Measurements from ENCODE around the gene MDP1. TPM values are rescaled to one million over a fixed set of nuclear protein-coding genes. Genes with fewer than 3 reads are reported as not detected.
"Not testable (repeated sequence)": the region's sequence is repeated elsewhere in the genome, so short reads cannot be mapped to it uniquely, and the experiment has no call there.

MDP1 gene
- polyA plus RNA-seq, 10 donors: 6.1 to 10.2 (median 8.0) TPM

DNA sequence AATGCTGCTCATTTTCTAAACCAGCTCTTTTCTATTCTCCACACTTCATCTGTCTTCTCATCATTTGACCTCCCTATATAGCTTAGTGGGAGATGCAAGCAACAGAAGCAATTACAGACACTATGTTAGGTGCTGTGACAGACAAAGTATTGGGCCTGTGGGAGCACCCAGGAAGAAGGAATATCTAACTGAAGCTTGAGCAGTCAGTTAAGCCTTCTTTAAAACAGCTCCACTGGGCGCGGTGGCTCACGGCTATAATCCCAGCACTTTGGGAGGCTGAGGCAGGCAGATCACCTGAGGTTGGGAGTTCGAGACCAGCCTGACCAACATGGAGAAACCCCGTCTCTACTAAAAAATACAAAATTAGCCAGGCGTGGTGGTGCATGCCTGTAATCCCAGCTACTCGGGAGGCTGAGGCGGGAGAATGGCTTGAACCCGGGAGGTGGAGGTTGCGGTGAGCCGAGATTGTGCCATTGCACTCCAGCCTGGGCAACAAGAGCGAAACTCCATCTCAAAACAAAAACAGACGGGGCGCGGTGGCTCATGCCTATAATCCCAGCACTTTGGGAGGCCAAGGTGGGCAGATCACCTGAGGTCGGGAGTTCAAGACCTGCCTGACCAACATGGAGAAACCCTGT lies 12.5 kb downstream of the MDP1 start:
- DNase-seq: not testable (repeated sequence)

DNA sequence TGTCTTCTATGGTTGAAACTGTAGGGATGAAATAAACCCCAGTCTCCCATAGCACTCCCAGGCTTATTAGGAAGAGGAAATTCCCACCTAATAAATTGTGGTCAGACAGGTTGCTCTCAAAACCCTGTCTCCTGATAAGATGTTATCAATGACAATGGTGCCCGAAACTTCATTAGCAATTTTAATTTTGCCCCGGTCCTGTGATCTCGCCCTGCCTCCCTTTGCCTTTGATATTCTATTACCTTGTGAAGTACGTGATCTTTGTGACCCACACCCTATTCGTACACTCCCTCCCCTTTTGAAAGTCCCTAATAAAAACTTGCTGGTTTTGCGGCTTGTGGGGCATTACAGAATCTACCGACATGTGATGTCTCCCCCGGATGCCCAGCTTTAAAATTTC lies 13.3 kb downstream of the MDP1 start:
- not testable (repeated sequence) for DNase-seq

DNA sequence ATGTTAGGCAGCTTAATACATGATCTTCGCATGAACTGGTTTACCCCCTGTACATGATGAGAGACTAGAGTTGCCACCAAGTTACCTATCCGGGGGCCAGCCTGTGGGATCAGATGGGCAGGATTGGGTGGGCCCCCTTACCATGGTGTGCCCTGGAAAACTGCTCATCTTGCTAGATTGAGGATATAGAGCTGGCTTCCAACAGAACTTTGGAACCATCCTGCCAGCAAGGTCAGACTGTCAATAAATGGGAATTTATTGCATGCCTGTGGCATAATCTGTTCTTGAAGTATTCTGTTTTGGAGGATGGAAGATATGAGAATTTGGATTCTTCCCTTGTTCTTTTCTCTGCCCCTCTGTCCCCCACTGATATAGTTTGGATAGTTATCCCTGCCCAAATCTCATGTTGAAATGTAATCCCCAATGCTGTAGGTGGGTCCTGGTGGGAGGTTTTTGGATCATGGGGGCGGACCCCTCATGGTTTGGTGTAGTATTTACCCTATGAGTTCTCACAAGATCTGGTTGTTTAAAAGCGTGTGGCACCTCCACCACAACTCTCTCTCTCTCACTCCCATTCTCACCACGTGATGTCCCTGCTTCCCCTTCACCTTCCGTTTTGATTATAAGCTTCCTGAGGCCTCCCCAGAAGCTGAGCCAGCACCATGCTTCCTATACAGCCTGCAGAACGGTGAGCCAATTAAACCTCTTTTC lies 16.9 kb downstream of the MDP1 start:
- DNase-seq: no peak

DNA sequence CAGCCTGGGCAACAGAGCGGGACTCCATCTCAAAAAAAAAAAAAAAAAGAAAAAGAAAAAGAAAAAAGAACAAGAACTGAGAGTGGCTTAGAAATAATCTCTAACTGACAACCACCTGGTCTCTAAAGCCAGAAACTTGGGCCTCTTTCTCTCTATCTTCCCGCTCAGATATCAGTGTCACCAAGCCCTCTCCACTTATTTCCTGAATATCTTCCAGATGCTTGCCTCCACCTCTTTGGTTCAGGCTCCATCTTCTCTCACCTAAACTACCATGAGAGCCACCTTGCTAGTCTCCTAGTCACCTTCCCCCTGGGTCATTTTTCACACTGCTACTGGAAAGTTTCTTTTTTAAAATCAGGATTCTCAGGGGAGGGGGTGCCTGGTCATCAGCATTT lies 18.8 kb downstream of the MDP1 start:
- no peak for DNase-seq

DNA sequence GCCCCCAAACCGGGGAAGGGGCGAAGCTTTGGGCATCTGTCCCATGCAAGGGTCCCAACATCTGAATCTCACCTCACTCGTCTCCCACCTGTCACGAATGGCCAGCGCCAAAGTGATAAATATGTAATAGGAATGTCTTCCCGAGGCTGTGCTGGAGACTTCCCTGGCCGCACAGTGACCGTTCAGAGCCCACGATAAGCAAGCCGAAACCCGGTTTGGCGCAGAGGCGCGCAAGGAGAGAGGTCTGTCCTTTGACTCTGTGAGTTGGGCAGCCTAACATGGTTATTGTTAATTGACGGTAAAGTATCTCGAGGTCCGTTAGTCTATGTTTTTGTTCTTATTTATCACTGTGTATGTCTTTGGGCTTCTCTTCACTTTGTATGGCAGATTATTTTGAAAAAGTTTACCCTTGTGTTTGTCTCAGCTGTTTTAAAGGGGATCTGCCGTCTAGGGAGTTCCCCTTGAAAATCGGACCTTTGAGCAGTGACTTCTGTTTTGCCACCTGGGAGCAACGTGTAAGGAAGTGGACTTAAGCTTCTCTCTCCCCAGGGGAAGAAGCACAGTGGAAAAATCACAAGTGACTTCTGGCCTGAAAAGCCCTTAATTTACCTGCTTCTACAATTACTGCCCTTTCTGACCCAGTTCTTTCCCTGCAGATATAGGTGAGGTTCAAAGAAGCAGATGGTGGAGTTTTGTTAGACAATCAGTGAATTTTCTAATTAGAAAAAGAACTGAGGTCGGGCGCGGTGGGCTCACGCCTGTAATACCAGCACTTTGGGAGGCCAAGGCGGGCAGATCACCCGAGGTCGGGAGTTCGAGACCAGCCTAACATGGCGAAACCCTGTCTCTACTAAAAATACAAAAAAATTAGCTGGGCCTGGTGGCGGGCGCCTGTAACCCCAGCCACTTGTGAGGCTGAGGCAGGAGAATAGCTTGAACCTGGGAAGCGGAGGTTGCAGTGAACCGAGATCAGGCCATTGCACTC lies 19.5 kb downstream of the MDP1 start:
- DNase-seq: no peak

DNA sequence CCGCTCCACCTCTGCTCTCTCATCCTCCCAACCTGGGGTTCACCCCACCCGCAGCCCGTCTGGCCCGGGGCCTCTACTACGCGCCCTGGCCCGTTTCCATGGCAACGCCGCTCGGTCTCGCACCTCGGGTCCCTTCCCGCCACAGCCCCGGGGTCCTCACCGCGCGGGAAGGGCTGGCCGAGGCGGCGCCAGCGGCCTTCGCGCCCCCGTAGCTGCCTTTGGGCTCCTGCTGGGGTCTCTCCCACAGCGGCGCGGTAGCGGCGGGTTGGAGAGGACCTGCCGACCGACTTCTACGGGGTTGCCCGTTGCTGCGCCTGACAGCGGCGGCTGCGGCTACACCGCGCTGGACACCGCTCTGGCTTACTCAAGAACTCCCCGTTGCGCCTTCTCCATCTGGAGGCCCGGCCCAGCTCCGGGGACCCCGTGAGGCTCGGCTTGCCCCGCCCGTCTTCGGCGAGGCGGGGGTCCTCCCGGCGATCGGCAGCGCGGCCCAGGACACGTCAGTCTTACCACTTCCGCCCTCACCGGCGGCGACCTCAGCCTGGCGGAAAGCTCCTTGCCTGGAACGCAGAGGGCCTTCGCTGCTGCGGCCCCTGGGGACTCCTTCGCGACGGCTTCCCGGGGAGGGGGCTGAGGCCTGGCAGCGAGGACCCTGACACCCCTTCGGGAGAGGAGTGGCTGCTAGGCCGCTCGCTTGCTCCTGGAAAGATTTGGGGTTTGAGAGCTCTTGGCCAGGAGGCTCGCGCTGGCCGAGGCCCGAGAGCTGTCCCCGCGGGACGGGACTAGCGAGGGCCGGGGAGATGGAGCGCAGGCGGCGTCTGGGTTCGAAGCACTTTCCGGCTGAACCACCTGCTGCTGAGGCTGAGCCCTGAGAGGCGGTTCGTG lies 20.4 kb downstream of the MDP1 start, which contains the start of gene TM9SF1:
Gene TM9SF1, minus strand, starts transcription at position 256 of the 885 bp plus-strand sequence. CDS start 422 bp downstream, outside the sequence.
- DNase-seq: peak; percentile 83 to 98 (median 94)

DNA sequence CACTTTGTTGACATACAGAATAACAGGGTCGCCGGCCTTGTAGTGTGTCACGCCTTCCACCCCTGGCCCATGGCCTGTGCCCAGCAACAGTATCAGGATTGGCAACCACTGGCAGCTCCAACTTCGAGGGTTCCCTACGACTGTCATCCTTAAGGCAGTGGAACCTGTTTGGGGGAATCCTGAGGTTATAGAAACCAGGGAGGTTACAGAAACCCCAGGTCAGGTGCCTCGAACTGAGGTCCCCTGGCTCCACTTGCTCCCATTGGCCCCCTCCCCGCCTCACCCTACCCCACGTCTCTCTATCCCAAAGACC lies 21.0 kb downstream of the MDP1 start:
- DNase-seq: no peak

DNA sequence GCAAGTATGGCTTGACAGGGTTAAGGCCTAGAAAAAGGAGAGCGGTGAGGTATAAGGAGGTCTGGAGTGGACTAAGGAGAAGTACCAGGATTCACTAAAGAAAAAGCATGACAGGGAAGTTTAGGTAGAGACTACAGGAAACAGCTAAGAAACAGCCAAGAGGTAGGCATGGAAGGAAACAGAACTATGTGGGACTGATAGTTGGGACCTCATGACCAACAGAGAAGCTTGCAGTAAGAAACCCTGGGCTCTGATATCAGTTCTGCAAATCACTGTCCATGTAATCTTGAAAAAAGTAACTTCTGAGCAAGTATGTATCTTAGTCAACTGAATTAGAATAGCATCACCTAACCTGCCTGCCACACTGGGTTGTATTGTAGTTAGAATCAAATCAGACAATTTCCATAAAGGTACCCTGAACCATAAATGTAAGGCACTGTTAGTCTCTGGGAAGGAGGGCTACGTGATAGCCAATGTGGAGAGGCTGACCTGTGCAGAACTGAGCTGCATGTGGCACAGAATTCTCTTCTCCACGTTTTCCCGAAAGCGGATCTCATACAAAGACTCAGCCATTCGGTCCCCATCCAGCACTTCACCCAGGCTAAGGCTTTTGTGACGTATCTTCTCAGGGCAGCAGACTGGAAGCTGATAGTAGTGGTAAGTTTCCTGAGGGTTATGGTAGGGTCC lies 21.5 kb downstream of the MDP1 start:
- DNase-seq: no peak

DNA sequence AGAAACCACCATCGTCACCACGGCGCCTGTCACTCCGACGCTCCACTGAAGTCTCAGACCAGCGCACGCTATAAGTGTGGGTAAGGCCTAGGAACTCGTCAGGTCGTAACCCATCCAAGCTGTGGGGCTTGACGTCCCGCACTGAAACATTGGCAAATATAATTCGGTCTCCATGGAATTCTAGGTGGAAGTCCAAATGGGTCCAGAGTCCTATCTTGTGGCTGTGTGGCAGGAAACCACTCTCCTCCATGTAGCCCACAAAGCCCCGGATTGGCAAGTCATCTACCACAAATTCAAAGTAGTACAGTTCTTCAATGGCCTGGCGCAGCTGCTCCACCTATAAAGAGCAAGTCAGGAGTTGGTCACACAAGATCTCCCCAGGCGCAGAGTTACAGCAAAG lies 22.9 kb downstream of the MDP1 start:
- DNase-seq: no peak

DNA sequence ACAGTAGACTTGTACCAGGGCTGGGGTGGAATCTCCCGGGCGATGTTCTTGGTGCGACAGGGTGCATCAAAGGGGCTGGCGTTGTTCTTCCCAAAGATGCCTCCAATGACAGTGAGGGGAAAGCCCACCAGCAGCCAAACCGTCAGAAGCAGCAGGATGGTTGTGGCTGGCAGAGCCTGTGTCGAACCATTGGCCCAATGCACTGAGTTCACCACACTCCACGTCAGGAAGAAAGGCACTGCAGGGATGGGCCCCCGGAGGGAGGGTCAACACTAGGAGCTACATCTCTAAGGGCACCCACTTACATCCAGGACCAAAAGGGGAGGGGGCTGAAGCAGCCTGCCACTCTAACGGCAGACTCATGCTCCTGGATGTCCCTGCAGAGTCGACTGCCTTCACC lies 25.4 kb downstream of the MDP1 start:
- no peak for DNase-seq

DNA sequence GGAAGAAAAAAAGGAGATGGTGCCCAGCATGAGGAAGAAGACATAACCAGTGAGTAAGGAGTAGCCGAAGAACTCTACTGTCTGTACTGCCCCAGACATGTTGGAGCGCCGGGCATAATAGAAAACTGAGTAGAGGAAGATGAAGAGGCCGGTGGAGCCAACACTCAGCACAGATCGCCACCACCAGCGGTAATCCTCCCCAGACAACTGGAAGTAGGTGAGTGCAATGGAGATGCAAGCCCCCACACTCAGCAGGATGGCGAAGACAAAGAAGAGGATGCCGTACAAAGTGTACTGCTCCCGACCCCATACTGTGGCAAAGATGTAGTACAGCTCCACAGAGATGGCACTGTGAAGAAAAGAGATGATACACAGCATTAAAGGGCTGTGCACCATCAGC lies 26.4 kb downstream of the MDP1 start:
- no peak for DNase-seq

DNA sequence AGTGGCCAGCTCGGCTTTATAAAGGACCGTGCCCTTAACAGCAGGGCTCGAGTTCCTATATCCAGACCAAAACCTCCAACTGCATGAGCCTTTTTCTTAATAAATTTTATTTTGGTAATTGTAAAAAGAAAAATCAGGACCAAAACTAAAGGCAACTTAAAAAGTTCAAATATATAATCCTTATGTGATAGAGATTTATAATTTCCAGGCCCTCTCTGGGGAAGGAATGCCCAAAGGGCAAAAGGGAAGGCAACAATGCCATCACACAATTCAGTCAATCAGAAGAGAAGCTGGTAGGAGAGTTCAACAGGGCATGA lies 26.8 kb downstream of the MDP1 start:
- DNase-seq: no peak

DNA sequence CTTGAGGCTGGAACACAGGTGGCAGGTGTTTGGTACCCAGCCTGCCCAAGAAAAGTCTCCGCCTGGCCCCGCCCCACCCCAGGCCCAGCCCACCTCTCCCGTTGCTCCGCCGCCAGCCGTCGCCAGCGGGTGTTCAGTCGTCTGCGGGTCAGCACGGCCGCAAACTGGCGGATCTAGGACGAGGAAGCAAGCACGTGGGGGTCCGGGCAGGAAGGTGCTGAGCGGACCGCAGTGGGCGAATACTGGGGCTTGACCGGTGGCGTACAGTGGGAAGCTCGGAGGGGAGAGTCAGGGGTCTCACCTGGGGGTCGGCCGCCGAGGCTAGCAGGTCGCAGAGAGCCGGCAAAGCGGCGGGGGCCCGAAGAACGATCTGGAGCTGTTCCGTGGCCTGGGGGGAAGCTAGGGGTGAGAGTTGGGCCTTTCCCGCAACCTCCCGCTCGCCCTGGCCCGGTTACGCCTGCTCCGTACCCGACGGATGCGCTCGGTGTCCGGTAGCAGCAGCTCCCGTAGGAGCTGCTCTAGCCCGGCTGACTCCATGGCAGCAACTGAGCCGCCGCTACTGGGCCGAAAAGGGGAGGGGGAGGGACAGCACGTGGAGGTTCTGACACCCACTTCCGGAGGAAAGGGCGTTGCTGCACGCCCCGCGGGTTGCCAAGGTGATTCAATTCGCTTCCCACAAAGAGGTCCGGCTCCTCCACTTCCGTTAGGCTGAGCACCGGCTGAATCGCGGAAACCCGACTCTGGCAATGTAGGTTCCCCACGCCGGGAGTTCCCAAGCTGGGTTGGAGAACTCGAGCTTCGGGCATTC lies 27.4 kb downstream of the MDP1 start, which contains the start of gene IPO4:
Gene IPO4, minus strand, starts transcription at position 566 of the 808 bp plus-strand sequence. Its CDS starts 29 bp downstream, at position 537.
- peak; percentile 97 to 98 (median 97) for DNase-seq

DNA sequence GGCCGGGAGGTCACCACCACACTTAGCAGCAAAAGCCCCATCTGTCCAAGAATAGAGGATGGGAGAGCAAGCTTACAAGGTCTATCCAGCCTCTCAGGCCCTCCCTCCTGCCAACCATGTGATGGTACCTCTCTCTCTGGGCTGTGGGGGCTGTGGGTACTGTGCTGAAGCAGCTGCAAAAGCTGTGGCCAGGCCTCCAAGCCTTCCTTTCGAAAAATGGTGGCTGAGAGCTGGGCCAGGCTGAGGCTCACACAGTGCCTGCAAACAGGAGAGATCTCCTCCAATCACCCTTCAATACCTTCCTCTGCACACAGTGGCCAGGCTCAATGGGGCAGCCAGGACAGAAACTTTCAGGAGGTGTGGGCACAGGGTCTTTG lies 28.3 kb downstream of the MDP1 start:
- no peak for DNase-seq

DNA sequence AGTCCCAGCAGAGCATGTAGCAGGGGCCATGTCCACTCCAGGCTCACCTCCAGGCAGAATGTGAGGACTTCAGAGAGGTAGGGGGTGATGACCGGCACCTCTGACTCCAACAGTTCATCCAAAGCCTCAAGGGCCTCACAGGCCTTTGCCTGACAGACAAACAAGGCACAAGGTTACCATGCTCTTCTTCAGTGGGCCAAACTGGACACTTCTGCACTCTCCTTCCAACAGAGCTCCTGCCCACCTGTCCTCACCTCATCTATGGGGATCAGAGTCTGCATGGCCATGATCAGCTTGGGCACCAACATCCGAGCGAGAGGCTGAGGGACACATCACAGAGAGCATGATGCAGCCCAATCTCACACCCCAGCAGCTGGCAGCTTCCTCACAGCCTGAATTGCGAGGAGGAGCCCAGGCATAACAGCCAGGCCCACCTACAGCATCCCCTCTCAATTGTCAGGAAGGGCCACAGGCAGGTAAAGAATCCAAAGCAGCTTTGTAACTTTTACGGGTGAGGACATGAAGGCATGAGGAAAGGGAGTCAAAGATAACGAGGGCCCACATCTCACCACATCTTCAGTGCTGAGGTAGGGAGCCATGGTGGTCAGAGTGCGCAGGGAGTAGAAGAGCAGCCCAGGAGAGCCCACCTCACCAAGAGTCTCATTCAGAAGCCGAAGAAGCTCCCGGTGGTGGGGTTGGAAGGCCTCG lies 28.9 kb downstream of the MDP1 start:
- DNase-seq: no peak

DNA sequence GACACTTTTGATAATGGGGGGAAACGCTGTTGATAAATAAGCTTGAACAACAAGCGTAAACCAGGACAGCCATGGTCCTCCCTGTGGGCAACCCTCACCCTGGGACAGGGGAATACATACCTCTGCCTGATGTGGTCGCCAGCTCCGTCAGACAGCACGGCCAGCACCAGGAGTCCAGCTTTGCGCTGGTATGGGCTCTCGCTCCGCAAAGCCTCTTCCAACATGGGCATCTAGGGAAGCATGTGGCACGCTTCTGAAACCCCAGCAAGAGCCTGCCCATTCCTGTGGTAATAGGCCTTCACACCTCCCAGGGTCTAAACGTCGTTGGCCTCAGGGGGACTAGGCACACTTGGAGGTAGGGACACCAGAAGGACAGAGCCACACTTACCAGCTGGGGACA lies 30.1 kb downstream of the MDP1 start:
- DNase-seq: no peak

DNA sequence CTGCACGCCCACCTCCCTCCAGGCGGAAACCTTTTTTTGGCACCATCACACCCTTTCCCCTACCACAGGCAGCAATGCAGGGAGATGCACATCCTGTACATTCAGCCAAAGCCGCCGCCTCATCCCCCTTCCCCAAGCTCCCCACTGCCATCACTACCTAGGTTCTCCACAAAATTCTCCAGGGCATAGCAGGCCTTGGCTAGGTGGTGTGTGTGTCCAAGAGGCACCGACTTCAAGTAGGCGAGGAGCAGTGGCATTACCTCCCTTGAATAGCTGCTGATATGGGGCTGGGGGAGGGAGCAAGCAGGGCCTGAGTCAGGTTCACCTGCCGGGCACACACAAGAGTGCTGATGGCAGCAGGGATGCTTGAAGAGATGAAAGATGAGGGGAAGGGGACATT lies 30.8 kb downstream of the MDP1 start:
- no peak for DNase-seq

DNA sequence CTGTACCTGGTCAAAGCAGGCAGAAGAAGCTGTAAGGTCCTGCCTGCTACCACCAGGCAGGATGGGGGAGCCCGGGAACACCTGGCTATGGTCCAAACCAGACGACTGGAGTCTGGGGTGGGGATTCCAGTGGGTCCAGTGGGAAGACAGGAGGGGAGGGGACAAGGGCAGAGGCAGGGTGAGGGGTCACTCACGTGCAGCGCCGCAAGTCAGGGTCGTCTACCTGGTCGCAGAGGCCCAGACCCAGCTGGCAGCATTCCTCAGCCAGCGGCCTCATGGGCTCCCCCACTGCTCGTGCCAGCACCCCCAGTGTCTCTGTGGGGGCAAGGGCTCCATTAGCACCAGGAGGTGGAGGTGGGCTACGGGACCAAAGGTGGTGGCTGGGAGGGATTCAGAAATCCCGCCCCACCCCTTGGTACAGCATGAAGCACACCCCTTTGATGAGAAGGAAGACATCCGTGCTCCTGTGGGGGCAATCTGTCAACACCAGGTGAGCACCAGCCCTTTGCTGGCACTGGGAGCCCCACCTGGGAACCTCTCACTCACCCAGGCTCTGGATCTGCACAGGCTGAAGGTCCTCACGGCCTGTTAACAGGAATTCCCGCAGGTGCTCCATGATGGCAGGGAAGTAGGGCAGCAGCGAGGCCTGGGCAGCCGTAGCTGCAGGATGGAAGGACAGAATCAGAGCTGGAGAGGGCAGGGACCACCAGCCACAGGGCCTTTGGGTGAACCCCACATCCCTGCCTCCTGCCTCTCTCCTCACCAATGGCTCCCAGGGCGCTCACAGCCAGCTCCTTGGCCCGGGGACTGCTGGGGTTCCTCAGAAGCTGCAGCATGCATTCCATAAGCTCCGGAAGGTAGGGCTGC lies 31.5 kb downstream of the MDP1 start:
- no peak for DNase-seq

Data from muscle of back (tissue), 11 donors.